B cell (primary cell): ENCODE measurements around the gene CEND1. TPM values are rescaled to one million over a fixed set of nuclear protein-coding genes. Genes with fewer than 3 reads are reported as not detected.
A peak's percentile ranks its signal among the peaks of the same experiment; 100 is the strongest.

ENCODE experiments used
- ATAC-seq: fragments of 200-7000 bp; cut with Tn5 transposase; one replicate; pipeline ENCODE4 v1.10.0; 2021; ENCODE audit warnings: low read depth, mild to moderate bottlenecking, moderate number of reproducible peaks, moderate library complexity
- CTCF ChIA-PET: fragments of 350-600 bp; sonication (Branson Sonifier 250); formaldehyde crosslinking; loops from one replicate; lab custom pipeline; 2021; ENCODE audit warnings: antibody characterized with exemption, inconsistent platforms; lab: Charles Lee
- POLR2A ChIA-PET: fragments of 350-600 bp; sonication (Branson Sonifier 250); formaldehyde crosslinking; loops from one replicate; lab custom pipeline; 2021; ENCODE audit warnings: antibody characterized with exemption; lab: Charles Lee
- DNase-seq: peaks from one replicate; pipeline ENCODE4 v3.0.0; 2013
- H2AFZ ChIP-seq: 2 replicates; pipeline ENCODE4 v1.6.1; 2012; ENCODE audit warnings: mild to moderate bottlenecking, low read depth, low read length; ENCODE audit not compliant: insufficient read depth, poor library complexity, severe bottlenecking
- H3K27ac ChIP-seq, 2 donors: 1 replicate in 1 of 2; 2 replicates in 1 of 2; pipeline ENCODE4 v1.5.1; 2012 to 2013; ENCODE audit warnings: low read length in 2 of 2, mild to moderate bottlenecking in 2 of 2, moderate library complexity in 1 of 2
- H3K27me3 ChIP-seq, 4 experiments: fragments of 200-600 bp in 1 of 4; sonication (generic) in 1 of 4; replicated peaks in 1 of 4; 1 replicate in 2 of 4; 2 replicates in 2 of 4; pipeline versions ENCODE4 v1.6.1 to v1.7.0; 2013 to 2016; ENCODE audit warnings: low read length in 3 of 4, mild to moderate bottlenecking in 2 of 4, mixed read lengths in 1 of 4, moderate library complexity in 1 of 4; ENCODE audit not compliant: insufficient read depth in 4 of 4, control insufficient read depth in 3 of 4; ENCODE audit errors: control extremely low read depth in 1 of 4
- H3K36me3 ChIP-seq, 2 experiments: replicated peaks in 1 of 2; 1 replicate in 1 of 2; 2 replicates in 1 of 2; pipeline versions ENCODE4 v1.6.1 to v1.7.1; 2013; ENCODE audit warnings: low read length in 1 of 2; ENCODE audit not compliant: insufficient read depth in 2 of 2, control insufficient read depth in 1 of 2; ENCODE audit errors: control extremely low read depth in 1 of 2, extremely low read depth in 1 of 2
- H3K4me1 ChIP-seq, 2 donors: fragments of 200-600 bp in 1 of 2; sonication (generic) in 1 of 2; 1 replicate in 1 of 2; 2 replicates in 1 of 2; pipeline versions ENCODE4 v1.5.1 to v1.6.1; 2013 to 2017; ENCODE audit warnings: low read length in 2 of 2; ENCODE audit not compliant: control insufficient read depth in 2 of 2, insufficient read depth in 2 of 2
- H3K4me2 ChIP-seq: replicated peaks from 2 replicates; pipeline ENCODE3; 2012; ENCODE audit warnings: mild to moderate bottlenecking, low read depth, low read length; ENCODE audit not compliant: poor library complexity, severe bottlenecking
- H3K4me3 ChIP-seq, 5 experiments: fragments of 200-600 bp in 1 of 5; sonication (generic) in 1 of 5; 1 replicate in 3 of 5; 2 replicates in 2 of 5; pipeline versions ENCODE4 v1.5.1 to v1.7.0; 2011 to 2016; ENCODE audit warnings: low read length in 4 of 5, mild to moderate bottlenecking in 4 of 5, low read depth in 2 of 5, control low read depth in 1 of 5, moderate library complexity in 1 of 5; ENCODE audit not compliant: insufficient read depth in 1 of 5; ENCODE audit errors: control extremely low read depth in 1 of 5, extremely low read depth in 1 of 5
- H3K79me2 ChIP-seq: fragments of 200-600 bp; sonication (generic); one replicate; pipeline ENCODE4 v1.6.0; 2016; ENCODE audit warnings: low read length; ENCODE audit not compliant: control insufficient read depth, insufficient read depth
- H3K9ac ChIP-seq: fragments of 200-600 bp; sonication (generic); 2 replicates; pipeline ENCODE4 v1.6.1; 2017; ENCODE audit warnings: mild to moderate bottlenecking, low read length, moderate library complexity
- H3K9me3 ChIP-seq, 3 donors: one replicate each; pipeline versions ENCODE4 v1.6.1 to v1.7.1; 2013; ENCODE audit warnings: low read length in 2 of 3; ENCODE audit not compliant: control insufficient read depth in 2 of 3, insufficient read depth in 1 of 3; ENCODE audit errors: control extremely low read depth in 1 of 3
- H4K20me1 ChIP-seq: 2 replicates; pipeline ENCODE4 v1.6.0; 2012; ENCODE audit warnings: mild to moderate bottlenecking, low read length; ENCODE audit not compliant: insufficient read depth, control insufficient read depth, poor library complexity, severe bottlenecking
- H3K27ac Mint-ChIP-seq: one replicate; pipeline ENCODE4 v1.8.0; 2021; ENCODE audit warnings: mixed read lengths
- H3K27me3 Mint-ChIP-seq: one replicate; pipeline ENCODE4 v1.8.0; 2021; ENCODE audit warnings: mixed read lengths
- H3K4me1 Mint-ChIP-seq: one replicate; pipeline ENCODE4 v1.8.0; 2021; ENCODE audit warnings: mixed read lengths
- H3K4me3 Mint-ChIP-seq: one replicate; pipeline ENCODE4 v1.8.0; 2021; ENCODE audit warnings: mixed read lengths
- H3K9me3 Mint-ChIP-seq: one replicate; pipeline ENCODE4 v1.8.0; 2022; ENCODE audit warnings: mixed read lengths; ENCODE audit not compliant: insufficient read depth
- CTCF ChIP-seq: fragments of 200-600 bp; IDR thresholded peaks from one replicate; pipeline ENCODE4 v1.8.0; 2022; ENCODE audit warnings: antibody characterized with exemption, mild to moderate bottlenecking
- EZH2 ChIP-seq: IDR thresholded peaks from 2 replicates; pipeline ENCODE4 v1.6.1; 2012; ENCODE audit warnings: borderline replicate concordance, low read depth, mild to moderate bottlenecking, moderate library complexity, low read length; ENCODE audit not compliant: insufficient read depth, poor library complexity, severe bottlenecking
- WGBS: methylation state at CpG from one replicate; pipeline ENCODE4 v1.1.5; 2013; ENCODE audit warnings: missing lambda C conversion rate; ENCODE audit not compliant: insufficient coverage; 5-methylcytosine and 5-hydroxymethylcytosine counted together
- intact Hi-C: fragments of 100-400 bp; cut with micrococcal nuclease; formaldehyde crosslinking; loops from one replicate; pipeline ENCODE4 v1.10.0; 2022
- polyA plus RNA-seq: library from polyadenylated mRNA; depleted of rRNA; stranded (reverse); fragments of >200 nt; gene quantifications from 2 replicates; pipeline ENCODE4 v1.2.3, GENCODE V29; 2012
- total RNA-seq, 2 donors: library from RNA; stranded (reverse); fragments of 120-200 nt in 1 of 2; gene quantifications; 1 replicate in 1 of 2; 2 replicates in 1 of 2; pipeline versions ENCODE4 v1.2.3 to v1.2.4, GENCODE V29; 2013 to 2022

Gene CEND1
- total and polyA plus RNA-seq, 2 donors (not counting 1 experiment from before 2014, with no cell fraction given) = 0.13 to 0.39 TPM

GRCh38 chr11:827146-827896 is 37.4 kb upstream of the CEND1 start:
- peaks cover 57 to 59% of the 10 kb centered on the region in 2 donors for H3K4me1 ChIP-seq
- peak overlapping the region; percentile 74 for H3K27ac Mint-ChIP-seq
- H3K4me2 ChIP-seq = peak overlapping the region; percentile 99
- H3K9me3 Mint-ChIP-seq = no peaks in the 10 kb centered on the region
- POLR2A ChIA-PET = interaction anchor here (0.6 to 6.4 kb wide), 3 partner anchors 7 to 21 kb away, joined by 6 to 57 read pairs (median 17); partner anchors contain the start of genes PNPLA2, POLR2L and TSPAN4
- peak overlapping the region; percentile 66 for H3K9ac ChIP-seq
- peaks cover 78% of the 10 kb centered on the region for H4K20me1 ChIP-seq
- peak overlapping the region in 4 of 5 experiments; percentile 39 to 61 (median 52) for H3K4me3 ChIP-seq
- H3K27me3 Mint-ChIP-seq = peaks cover 7% of the 10 kb centered on the region
- no peak overlapping the region for H3K27ac ChIP-seq
- no peak for TF ChIP-seq CTCF
- TF ChIP-seq EZH2 = no peak
- ATAC-seq (peak; percentile 8), DNase-seq (peak; percentile 60)
- H3K36me3 ChIP-seq = peaks cover 0 to 10% of the 10 kb centered on the region in 2 experiments
- H3K4me1 Mint-ChIP-seq = peaks cover 47% of the 10 kb centered on the region
- H3K4me3 Mint-ChIP-seq = peak overlapping the region; percentile 88
- peak overlapping the region; percentile 71 for H2AFZ ChIP-seq
- H3K27me3 ChIP-seq = peaks cover 0 to 47% (median 17%) of the 10 kb centered on the region in 4 experiments
- peaks cover 0 to 15% (median 0%) of the 10 kb centered on the region in 3 donors for H3K9me3 ChIP-seq
- intact Hi-C loops = no loop called here
- 3% methylated on average over 66 of the region's 66 CpGs for WGBS
- CTCF ChIA-PET = interaction anchor here (1.4 kb wide), 1 partner anchor 15 kb away, joined by 3 read pairs; the partner anchor contains the start of gene TSPAN4
- no peaks in the 10 kb centered on the region for H3K79me2 ChIP-seq

GRCh38 chr11:826836-827145 is 36.9 kb upstream of the CEND1 start:
- H3K4me1 ChIP-seq = peaks cover 53 to 55% of the 10 kb centered on the region in 2 donors
- peak overlapping the region; percentile 77 for H3K4me3 Mint-ChIP-seq

More at GRCh38 chr11:826836-827145, 36.9 kb upstream of the CEND1 start:
- Histone ChIP-seq H3K27me3 (peaks cover 0 to 44% (median 17%) of the 10 kb centered on the region in 4 experiments), H4K20me1 (peaks cover 79% of the 10 kb centered on the region), H3K79me2 (peaks cover 1% of the 10 kb centered on the region), H3K9me3 (peaks cover 0 to 15% (median 0%) of the 10 kb centered on the region in 3 donors), H3K4me3 (peak overlapping the region in 4 of 5 experiments; percentile 39 to 61 (median 52)), H3K27ac (peak overlapping the region in 1 of 2 donors; percentile 15), H3K9ac (peak overlapping the region; percentile 66), H3K36me3 (peaks cover 0 to 15% of the 10 kb centered on the region in 2 experiments), H2AFZ (peak overlapping the region; percentile 71), H3K4me2 (peak overlapping the region; percentile 99)
- Mint-ChIP-seq H3K27ac (no peak overlapping the region), H3K27me3 (peaks cover 7% of the 10 kb centered on the region), H3K9me3 (no peaks in the 10 kb centered on the region), H3K4me1 (peaks cover 46% of the 10 kb centered on the region)
- CTCF ChIA-PET = no interaction called here
- ATAC-seq (peak; percentile 5), DNase-seq (no peak)
- TF ChIP-seq CTCF (no peak), EZH2 (no peak)
- POLR2A ChIA-PET = interaction anchor here (6.4 kb wide), 1 partner anchor 7 kb away, joined by 57 read pairs; the partner anchor contains the start of gene PNPLA2
- intact Hi-C loops = no loop called here
- under 1% methylated on average over 20 of the region's 22 CpGs for WGBS
